ENCODE measurements around the gene MOK.
"Not testable (repeated sequence)": the region's sequence is repeated elsewhere in the genome, so short reads cannot be mapped to it uniquely, and the experiment has no call there.

The MOK gene

GRCh38 chr14:102304611-102305506, at the start of gene MOK:
MOK (minus strand) TSS chr14:102305164; CDS start chr14:102304968, 196 bp downstream.
- TF ChIP-seq, protein P1, sequence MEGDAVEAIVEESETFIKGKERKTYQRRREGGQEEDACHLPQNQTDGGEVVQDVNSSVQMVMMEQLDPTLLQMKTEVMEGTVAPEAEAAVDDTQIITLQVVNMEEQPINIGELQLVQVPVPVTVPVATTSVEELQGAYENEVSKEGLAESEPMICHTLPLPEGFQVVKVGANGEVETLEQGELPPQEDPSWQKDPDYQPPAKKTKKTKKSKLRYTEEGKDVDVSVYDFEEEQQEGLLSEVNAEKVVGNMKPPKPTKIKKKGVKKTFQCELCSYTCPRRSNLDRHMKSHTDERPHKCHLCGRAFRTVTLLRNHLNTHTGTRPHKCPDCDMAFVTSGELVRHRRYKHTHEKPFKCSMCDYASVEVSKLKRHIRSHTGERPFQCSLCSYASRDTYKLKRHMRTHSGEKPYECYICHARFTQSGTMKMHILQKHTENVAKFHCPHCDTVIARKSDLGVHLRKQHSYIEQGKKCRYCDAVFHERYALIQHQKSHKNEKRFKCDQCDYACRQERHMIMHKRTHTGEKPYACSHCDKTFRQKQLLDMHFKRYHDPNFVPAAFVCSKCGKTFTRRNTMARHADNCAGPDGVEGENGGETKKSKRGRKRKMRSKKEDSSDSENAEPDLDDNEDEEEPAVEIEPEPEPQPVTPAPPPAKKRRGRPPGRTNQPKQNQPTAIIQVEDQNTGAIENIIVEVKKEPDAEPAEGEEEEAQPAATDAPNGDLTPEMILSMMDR (IDR thresholded peaks at IDR 0.05; ENCODE audit: insufficient read depth, low read length, missing control alignments) = no peak
- ChIA-PET CTCF (interaction anchor here (0.6 to 3.7 kb wide), 8 partner anchors 10 to 206 kb away, joined by 3 to 34 read pairs (median 4); no protein-coding TSS in a partner anchor), POLR2A (interaction anchor here (0.7 kb wide), 2 partner anchors 9 to 24 kb away, joined by 3 to 5 read pairs; no protein-coding TSS in a partner anchor)
- peak within 1 kb of the TSS; percentile 84 for H3K4me3 ChIP-seq (ENCODE audit: low read depth, low read length)
- peak; percentile 70 for DNase-seq (ENCODE audit: low read depth, low spot score)

DNA sequence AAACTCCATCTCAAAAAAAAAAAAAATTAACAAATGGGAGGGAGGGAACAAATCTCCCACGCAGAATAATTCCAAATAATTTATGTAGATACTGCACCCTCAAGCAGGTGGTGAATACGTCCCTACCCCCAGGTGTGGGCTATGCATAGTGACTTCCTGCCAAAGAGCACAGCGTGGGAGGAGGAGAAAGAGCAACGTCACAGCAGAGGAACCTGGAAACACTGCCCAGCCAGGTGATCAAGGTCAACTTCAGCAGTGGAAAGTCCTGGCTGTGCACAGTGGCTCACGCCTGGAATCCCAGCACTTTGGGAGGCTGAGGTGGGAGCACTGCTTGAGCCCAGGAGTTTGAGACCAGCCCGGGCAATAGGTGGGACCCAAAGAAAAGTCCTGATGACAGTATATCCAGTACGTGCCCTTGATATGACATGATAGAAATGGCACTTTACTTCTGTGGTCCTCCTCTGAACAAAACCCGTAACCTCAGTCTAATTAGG, 48.2 kb upstream of the MOK start:
- ChIA-PET CTCF (interaction anchor here (1.2 to 1.4 kb wide), 2 partner anchors 10 to 38 kb away, joined by 3 read pairs; no protein-coding TSS in a partner anchor), POLR2A (no interaction called here)
- no peak overlapping the region for H3K4me3 ChIP-seq (ENCODE audit: low read depth, low read length)
- TF ChIP-seq, protein P1 (IDR thresholded peaks at IDR 0.05; ENCODE audit: insufficient read depth, low read length, missing control alignments) = no peak
- DNase-seq (ENCODE audit: low read depth, low spot score) = no peak

DNA sequence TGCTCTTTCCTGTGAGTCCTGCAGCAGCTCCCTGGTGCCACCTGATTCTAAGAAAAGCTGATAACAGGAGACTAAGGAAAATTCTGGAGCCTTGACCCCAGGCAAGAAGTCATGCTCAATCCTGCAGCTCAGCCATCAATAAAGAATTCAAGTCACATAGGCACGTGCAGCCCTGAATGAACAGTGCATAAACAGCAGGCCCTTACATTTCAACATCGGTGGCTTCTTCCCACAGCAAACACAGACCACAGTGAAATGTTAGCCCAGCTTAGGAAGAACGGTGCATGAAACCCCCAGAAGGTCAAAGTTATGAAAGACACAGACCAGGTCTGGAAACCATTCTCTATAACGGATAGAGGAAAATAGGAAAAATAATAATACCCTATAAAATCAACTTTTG, 47.2 kb upstream of the MOK start:
- POLR2A ChIA-PET = interaction anchor here (1.4 kb wide), 1 partner anchor 19 kb away, joined by 3 read pairs; no protein-coding TSS in a partner anchor
- CTCF ChIA-PET = interaction anchor here (1.2 kb wide), 1 partner anchor 37 kb away, joined by 3 read pairs; no protein-coding TSS in a partner anchor
- H3K4me3 ChIP-seq (ENCODE audit: low read depth, low read length) = no peak overlapping the region

GRCh38 chr14:102351593-102351992, 46.6 kb upstream of the MOK start:
- POLR2A ChIA-PET = interaction anchor here (1.4 kb wide), 1 partner anchor 18 kb away, joined by 3 read pairs; no protein-coding TSS in a partner anchor
- DNase-seq (ENCODE audit: low read depth, low spot score); H3K4me3 ChIP-seq (ENCODE audit: low read depth, low read length): not testable (repeated sequence)
- CTCF ChIA-PET = interaction anchor here (1.2 to 1.3 kb wide), 2 partner anchors 10 to 36 kb away, joined by 3 read pairs; no protein-coding TSS in a partner anchor

More for the DNA sequence above, 47.2 kb upstream of the MOK start:
- DNase-seq (ENCODE audit: low read depth, low spot score) = no peak
- TF ChIP-seq, protein P1 (IDR thresholded peaks at IDR 0.05; ENCODE audit: insufficient read depth, low read length, missing control alignments) = no peak

DNA sequence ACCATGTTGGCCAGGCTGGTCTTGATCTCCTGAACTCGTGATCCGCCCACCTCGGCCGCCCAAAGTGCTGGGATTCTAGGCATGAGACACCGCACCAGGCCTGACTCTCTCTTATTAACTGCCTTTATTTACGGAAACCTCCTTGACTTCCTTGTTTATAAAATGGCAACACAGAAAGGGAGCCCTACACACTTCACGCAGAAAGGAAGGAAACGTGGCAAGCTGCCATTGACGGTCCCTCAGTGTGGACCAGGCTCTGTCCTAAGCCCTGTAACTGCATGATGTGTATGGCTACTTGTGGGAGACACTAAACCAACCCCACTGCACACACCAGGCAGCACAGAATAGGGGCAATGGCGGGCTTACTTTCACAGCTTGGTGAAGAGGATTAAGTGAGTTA, 46.1 kb upstream of the MOK start:
- ChIA-PET POLR2A (interaction anchor here (1.4 kb wide), 1 partner anchor 17 kb away, joined by 3 read pairs; no protein-coding TSS in a partner anchor), CTCF (interaction anchor here (1.3 to 1.7 kb wide), 2 partner anchors 8 to 11 kb away, joined by 3 to 5 read pairs; no protein-coding TSS in a partner anchor)
- no peak overlapping the region for H3K4me3 ChIP-seq (ENCODE audit: low read depth, low read length)
- TF ChIP-seq, protein P1 (IDR thresholded peaks at IDR 0.05; ENCODE audit: insufficient read depth, low read length, missing control alignments) = no peak
- DNase-seq (ENCODE audit: low read depth, low spot score) = no peak

GRCh38 chr14:102348376-102348775, 43.4 kb upstream of the MOK start:
- TF ChIP-seq, protein P1 (IDR thresholded peaks at IDR 0.05; ENCODE audit: insufficient read depth, low read length, missing control alignments) = no peak
- POLR2A ChIA-PET = no interaction called here
- CTCF ChIA-PET = interaction anchor here (1.2 kb wide), 1 partner anchor 14 kb away, joined by 3 read pairs; the partner anchor contains the start of genes CINP and TECPR2
- DNase-seq (ENCODE audit: low read depth, low spot score) = no peak
- H3K4me3 ChIP-seq (ENCODE audit: low read depth, low read length) = no peak overlapping the region

All from AG04449 (cell line).